HG02642 (cell line): ENCODE measurements around the gene SLC30A3.
"Not testable (repeated sequence)": the region's sequence is repeated elsewhere in the genome, so short reads cannot be mapped to it uniquely, and the experiment has no call there.

ENCODE experiments used
- ATAC-seq: cut with Tn5 transposase; IDR thresholded peaks from one replicate; pipeline ENCODE4 v1.9.1; 2021; ENCODE audit warnings: mild to moderate bottlenecking; ENCODE audit not compliant: unreplicated experiment, poor library complexity

Gene SLC30A3

GRCh38 chr2:27288610-27289009 lies 25.8 kb upstream of the SLC30A3 start:
- ATAC-seq = no peak

DNA sequence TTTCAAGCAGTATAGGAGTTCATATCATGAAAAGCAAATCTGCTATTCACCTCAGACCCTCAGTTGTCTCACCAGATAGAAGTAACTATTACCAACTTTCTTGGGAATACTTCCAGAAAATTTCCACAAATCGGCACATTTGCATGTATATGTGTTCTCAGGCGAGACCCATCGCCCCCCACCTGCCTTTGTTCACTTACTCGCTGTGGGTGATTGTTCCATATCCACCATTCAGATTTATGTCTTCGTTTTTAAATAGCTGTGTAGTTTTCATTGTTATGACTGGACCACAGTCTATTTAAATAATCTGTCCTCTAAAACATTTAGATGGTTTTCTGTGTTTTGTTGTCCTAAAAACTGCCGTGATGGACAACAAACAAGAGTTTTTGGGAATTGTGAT lies 22.6 kb upstream of the SLC30A3 start:
- ATAC-seq = no peak

DNA sequence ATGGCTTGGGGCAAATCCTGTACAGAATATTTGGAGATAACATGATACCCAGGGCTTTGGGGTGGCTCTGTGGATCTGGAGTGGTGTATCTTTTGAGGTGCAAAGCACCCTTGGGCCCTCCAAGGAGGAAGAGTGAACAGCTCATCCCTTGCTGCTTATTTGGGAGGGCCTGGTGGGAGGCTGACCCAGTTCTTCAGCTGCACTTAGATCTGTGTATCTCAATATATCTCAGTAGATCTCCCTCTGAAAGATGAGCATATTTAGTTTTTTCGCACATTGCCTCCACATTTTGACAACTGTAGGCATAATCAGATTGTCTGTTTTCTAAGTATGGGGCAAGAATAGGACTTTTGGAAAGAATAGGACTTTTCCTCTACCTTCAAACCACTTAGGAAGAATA lies 22.1 kb upstream of the SLC30A3 start:
- ATAC-seq = no peak

GRCh38 chr2:27282892-27283291 lies 20.0 kb upstream of the SLC30A3 start:
- ATAC-seq = no peak

- ATAC-seq = no peak
Measured at GRCh38 chr2:27281855-27282559, 19.2 kb upstream of the SLC30A3 start, which contains the start of gene TRIM54. TRIM54 (plus strand) TSS chr2:27282429; CDS start chr2:27282732, 303 bp downstream.

DNA sequence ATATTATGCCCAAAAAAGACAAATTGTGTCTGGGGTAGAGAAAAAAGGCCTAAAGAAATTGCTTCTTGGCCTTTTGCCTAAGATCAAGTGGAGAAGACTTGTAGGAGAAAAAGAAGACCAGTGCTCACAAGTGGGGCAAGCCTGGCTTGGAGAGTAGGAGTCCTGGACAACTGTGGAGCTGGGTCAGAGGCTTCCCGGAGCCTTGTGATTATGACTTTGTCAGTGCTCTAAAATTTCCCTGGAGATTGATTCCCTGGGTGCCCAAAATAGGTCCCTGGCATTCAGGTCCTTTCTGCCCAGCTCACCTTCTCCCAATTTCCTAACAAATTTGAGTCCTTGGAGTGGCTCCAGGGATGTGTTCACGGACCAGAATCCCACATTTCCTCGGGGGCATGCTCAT lies 18.6 kb upstream of the SLC30A3 start:
- no peak for ATAC-seq

GRCh38 chr2:27280826-27281225 lies 18.0 kb upstream of the SLC30A3 start:
- ATAC-seq = no peak

DNA sequence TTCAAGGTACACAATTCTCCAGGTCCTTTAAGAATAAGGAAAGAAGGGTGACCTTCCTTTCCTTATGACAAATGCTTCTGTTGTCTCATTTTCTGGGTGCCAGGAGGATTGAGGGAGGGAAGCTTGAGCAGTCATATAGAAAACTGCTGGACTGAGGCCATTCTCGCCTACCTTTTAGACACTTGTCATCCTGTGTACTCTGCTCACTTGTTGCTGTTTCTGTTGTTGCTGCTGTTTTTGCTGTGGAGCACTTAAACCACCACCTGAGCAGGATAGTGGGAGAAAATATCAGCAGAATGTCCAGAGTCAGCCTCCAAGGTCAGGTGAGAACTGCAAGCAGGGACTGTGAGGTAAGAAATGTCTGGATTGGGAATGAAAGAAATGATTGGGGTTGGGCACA lies 15.2 kb upstream of the SLC30A3 start:
- no peak for ATAC-seq

DNA sequence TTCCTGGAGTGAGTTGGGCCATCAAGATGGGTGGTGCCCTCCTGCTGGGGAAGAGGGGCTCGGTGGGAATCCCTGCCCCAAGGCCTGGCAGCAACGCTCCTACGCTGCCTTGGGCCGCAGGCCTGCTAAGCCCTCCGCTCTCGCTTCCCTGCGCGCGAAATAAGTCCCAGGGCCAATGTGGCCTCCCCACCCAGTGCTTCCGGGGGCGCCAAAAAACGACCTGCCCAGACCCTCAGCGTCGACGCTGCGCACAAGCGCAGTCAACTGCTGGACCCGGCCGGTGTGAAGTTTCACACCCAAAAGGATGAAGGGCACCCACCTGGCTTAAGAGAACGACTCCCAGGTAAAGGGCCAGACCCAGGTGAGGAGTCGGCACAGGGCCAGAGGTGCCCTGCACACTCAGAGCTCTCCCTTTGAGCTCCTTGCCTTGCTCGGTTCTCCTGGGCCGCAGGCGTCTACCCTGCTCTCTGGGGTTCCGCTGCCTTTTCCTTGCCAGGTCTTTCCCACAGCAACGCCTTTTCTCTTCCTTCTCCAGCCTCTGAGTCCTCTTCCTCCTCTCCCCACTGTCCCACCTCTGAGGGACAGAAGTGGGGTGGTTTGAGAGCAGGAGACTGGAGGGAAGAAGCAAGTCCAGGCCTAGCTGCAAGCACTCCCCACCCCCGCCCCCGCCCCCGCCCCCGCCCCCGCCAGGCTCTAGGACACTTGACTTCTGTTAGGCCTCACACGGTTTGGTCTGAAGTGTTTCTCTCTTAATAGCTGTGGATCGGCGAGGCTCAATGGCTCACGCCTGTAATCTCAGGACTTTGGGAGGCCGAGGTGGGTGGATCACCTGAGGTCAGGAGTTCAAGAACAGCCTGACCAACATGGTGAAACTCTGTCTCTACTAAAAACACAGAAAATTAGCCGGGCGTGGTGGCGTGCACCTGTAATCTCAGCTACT lies 12.6 kb upstream of the SLC30A3 start, which contains the start of gene DNAJC5G:
Gene DNAJC5G (plus strand): TSS at position 223 of the 940 bp plus-strand sequence. CDS start 1,296 bp downstream, outside the sequence.
- no peak for ATAC-seq

- not testable (repeated sequence) for ATAC-seq
Measured at GRCh38 chr2:27272537-27273522, 10.0 kb upstream of the SLC30A3 start.

GRCh38 chr2:27271631-27272340 lies 8.9 kb upstream of the SLC30A3 start:
- ATAC-seq = no peak

- no peak for ATAC-seq
Measured at GRCh38 chr2:27270670-27271069, 7.8 kb upstream of the SLC30A3 start.

DNA sequence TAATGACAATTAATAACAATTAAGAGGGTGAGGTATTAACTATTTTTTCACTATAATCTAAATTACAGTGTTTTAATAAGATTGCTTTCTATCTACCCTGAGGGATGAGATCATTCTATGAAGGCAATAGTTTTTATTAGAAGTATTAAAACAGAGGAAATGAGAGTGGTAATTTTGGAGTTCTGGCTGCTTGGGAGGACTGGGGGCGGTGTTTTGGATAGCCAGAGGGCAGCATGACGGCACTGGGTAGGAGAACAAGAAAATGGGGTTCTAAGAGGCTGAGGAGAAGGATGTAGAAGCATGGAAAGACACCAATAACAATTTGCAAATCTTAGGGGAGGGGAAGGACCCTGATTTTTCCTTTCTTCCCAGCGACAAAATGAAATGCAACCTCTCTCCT lies 7.3 kb upstream of the SLC30A3 start:
- ATAC-seq = no peak

GRCh38 chr2:27268296-27268695 lies 5.4 kb upstream of the SLC30A3 start:
- ATAC-seq = not testable (repeated sequence)

- no peak for ATAC-seq
Measured at GRCh38 chr2:27265536-27265870, 2.7 kb upstream of the SLC30A3 start.

DNA sequence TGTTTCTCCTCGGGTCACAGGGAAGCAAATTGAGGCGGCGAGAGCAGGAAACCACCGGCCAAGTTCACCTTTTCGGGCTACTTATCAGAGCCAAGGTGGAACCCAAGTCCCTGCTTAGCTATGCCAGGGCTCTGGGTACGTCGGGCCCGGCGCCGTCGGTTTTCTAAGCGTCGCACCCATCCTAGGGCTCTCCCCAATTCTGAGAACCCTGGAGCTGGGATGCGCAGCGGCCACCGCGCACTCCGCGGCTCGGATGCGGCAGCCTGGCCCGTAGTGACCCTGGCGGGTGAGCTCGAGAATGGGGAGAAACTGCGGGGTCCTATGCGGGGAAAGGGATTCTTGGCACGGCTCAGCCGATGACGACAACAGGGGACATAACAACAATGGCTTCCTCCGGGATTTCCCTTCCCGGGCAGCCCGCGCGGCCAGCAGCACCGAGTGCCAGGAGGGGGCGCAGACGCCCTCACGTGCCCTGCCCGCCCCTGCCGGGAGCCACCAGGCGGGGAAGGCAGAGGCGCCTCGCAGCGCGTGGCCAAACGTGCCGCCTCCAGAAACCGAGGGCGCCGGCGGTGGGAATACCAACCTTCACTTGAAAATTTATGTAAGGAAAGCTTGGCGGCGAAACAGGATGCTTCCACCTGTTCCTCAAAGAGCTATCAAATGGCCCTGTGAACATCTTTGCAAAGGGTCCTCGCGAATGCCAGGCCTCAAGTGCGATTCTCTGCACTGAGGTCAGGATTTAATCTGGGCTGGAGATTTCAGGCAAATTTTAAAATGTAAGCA lies 2.1 kb upstream of the SLC30A3 start:
- no peak for ATAC-seq

DNA sequence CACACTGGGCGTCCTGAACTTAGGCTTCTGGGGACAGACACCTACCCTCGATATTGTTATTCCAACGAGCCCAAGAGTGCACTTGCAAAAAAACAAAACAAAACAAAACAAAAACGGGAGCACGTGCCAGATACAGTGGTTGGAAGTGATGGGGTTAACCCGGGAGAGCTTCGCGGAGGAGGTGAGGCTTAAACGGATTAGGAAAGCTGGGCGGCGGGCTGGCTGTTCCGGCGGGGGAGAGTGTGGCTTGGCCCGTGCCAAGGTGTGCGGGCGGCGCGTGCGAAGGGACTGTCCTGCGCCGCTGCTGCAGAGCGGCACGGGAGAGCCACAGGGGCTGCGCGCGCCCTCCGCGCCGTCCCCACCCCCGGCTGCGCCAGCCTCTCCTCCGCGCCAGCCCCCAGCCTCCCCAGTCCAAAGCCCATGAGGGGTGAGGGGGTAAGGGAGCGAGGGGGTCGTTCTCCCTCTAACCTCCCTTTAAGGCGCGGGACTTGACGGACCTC lies 1.5 kb upstream of the SLC30A3 start:
- no peak for ATAC-seq
